Muscle of leg (tissue), 11 donors: ENCODE measurements around the gene HOXB4. TPM values are rescaled to one million over a fixed set of nuclear protein-coding genes. Genes with fewer than 3 reads are reported as not detected.
A peak's percentile ranks its signal among the peaks of the same experiment; 100 is the strongest.

Experiments
- DNase-seq: peaks from one replicate; pipeline ENCODE4 v3.0.0; 2013
- H3K27ac ChIP-seq: one replicate; pipeline ENCODE4 v1.5.1; 2013; ENCODE audit warnings: mild to moderate bottlenecking, low read length, control low read depth
- H3K27me3 ChIP-seq: one replicate; pipeline ENCODE4 v1.6.1; 2013; ENCODE audit warnings: low read length; ENCODE audit not compliant: control insufficient read depth, insufficient read depth
- H3K36me3 ChIP-seq: one replicate; pipeline ENCODE4 v1.6.1; 2013; ENCODE audit warnings: low read length; ENCODE audit not compliant: control insufficient read depth, insufficient read depth
- H3K4me1 ChIP-seq: one replicate; pipeline ENCODE4 v1.6.1; 2013; ENCODE audit warnings: low read length; ENCODE audit not compliant: control insufficient read depth, insufficient read depth
- H3K4me3 ChIP-seq: one replicate; pipeline ENCODE4 v1.5.1; 2013; ENCODE audit warnings: low read length, control low read depth
- H3K9me3 ChIP-seq: replicated peaks from 2 replicates; pipeline ENCODE4 v1.6.1; 2013; ENCODE audit warnings: low read depth, low read length; ENCODE audit not compliant: control insufficient read depth
- WGBS: methylation state at CpG from one replicate; pipeline ENCODE4 v1.1.5; 2013; ENCODE audit warnings: missing lambda C conversion rate; ENCODE audit not compliant: insufficient coverage; 5-methylcytosine and 5-hydroxymethylcytosine counted together
- polyA plus RNA-seq, 8 donors: library from polyadenylated mRNA; unstranded; fragments of 120-200 nt; gene quantifications; one replicate each; pipeline versions ENCODE4 v1.2.1 to v1.2.3, GENCODE V29; 2013; ENCODE audit warnings: inconsistent platforms in 1 of 8, low replicate concordance in 1 of 8; ENCODE audit not compliant: insufficient read length in 8 of 8, insufficient read depth in 1 of 8
- total RNA-seq: library from RNA; stranded (reverse); fragments of 120-200 nt; gene quantifications from one replicate; pipeline ENCODE4 v1.2.4, GENCODE V29; 2013

The HOXB4 gene
- total and polyA plus RNA-seq, 9 donors, result 0.53 to 1.7 (median 1.2) TPM

- Histone ChIP-seq H3K27me3 (peaks cover 97% of the 10 kb centered on the region), H3K36me3 (no peaks in the 10 kb centered on the region), H3K4me1 (peaks cover 27% of the 10 kb centered on the region), H3K4me3 (no peak overlapping the region), H3K27ac (peak overlapping the region; percentile 38), H3K9me3 (no peaks in the 10 kb centered on the region)
- DNase-seq, result no peak
- WGBS, result 9% methylated on average over 4 of the region's 33 CpGs
Measured at GRCh38 chr17:48568499-48569239, 9.5 kb downstream of the HOXB4 start.

GRCh38 chr17:48567646-48568354, 10.3 kb downstream of the HOXB4 start:
- peak overlapping the region; percentile 31 for H3K27ac ChIP-seq

GRCh38 chr17:48567209-48567608, 10.9 kb downstream of the HOXB4 start:
- 63% methylated on average over 5 of the region's 6 CpGs for WGBS
- peak overlapping the region; percentile 6 for H3K27ac ChIP-seq
- H3K9me3 ChIP-seq, result no peaks in the 10 kb centered on the region
- H3K4me1 ChIP-seq, result peaks cover 34% of the 10 kb centered on the region
- DNase-seq, result no peak
- no peaks in the 10 kb centered on the region for H3K36me3 ChIP-seq
- no peak overlapping the region for H3K4me3 ChIP-seq
- H3K27me3 ChIP-seq, result peaks cover 96% of the 10 kb centered on the region

More at GRCh38 chr17:48567646-48568354, 10.3 kb downstream of the HOXB4 start:
- Histone ChIP-seq H3K27me3 (peaks cover 97% of the 10 kb centered on the region), H3K9me3 (no peaks in the 10 kb centered on the region), H3K4me3 (no peak overlapping the region), H3K36me3 (no peaks in the 10 kb centered on the region), H3K4me1 (peaks cover 33% of the 10 kb centered on the region)
- DNase-seq, result no peak
- WGBS, result 33% methylated on average over 1 of the region's 2 CpGs

GRCh38 chr17:48566717-48567116, 11.4 kb downstream of the HOXB4 start:
- Histone ChIP-seq H3K4me1 (peaks cover 35% of the 10 kb centered on the region), H3K4me3 (no peak overlapping the region), H3K27me3 (peaks cover 96% of the 10 kb centered on the region), H3K27ac (no peak overlapping the region), H3K9me3 (no peaks in the 10 kb centered on the region), H3K36me3 (no peaks in the 10 kb centered on the region)
- WGBS, result no CpG with 5 or more reads among the region's 2 CpGs
- no peak for DNase-seq

GRCh38 chr17:48565925-48566710, 12.0 kb downstream of the HOXB4 start:
- peaks cover 29% of the 10 kb centered on the region for H3K4me1 ChIP-seq
- H3K4me3 ChIP-seq, result no peak overlapping the region
- H3K9me3 ChIP-seq, result no peaks in the 10 kb centered on the region
- DNase-seq, result no peak
- H3K27me3 ChIP-seq, result peaks cover 96% of the 10 kb centered on the region
- H3K27ac ChIP-seq, result no peak overlapping the region
- H3K36me3 ChIP-seq, result no peaks in the 10 kb centered on the region
- WGBS, result 46% methylated on average over 2 of the region's 4 CpGs

GRCh38 chr17:48565022-48565554, 13.1 kb downstream of the HOXB4 start:
- H3K4me3 ChIP-seq, result peak overlapping the region; percentile 48
- peak overlapping the region; percentile 38 for H3K27ac ChIP-seq

GRCh38 chr17:48564188-48565021, 13.7 kb downstream of the HOXB4 start:
- Histone ChIP-seq H3K9me3 (no peaks in the 10 kb centered on the region), H3K4me1 (peaks cover 20% of the 10 kb centered on the region), H3K27ac (peak overlapping the region; percentile 38), H3K27me3 (peaks cover 94% of the 10 kb centered on the region), H3K36me3 (no peaks in the 10 kb centered on the region), H3K4me3 (peak overlapping the region; percentile 48)
- DNase-seq, result no peak
- 7% methylated on average over 56 of the region's 73 CpGs for WGBS

More at GRCh38 chr17:48565022-48565554, 13.1 kb downstream of the HOXB4 start:
- no CpG with 5 or more reads among the region's 2 CpGs for WGBS
- H3K36me3 ChIP-seq, result no peaks in the 10 kb centered on the region
- no peak for DNase-seq
- H3K9me3 ChIP-seq, result no peaks in the 10 kb centered on the region
- peaks cover 20% of the 10 kb centered on the region for H3K4me1 ChIP-seq
- peaks cover 94% of the 10 kb centered on the region for H3K27me3 ChIP-seq

- 8% methylated on average over 9 of the region's 10 CpGs for WGBS
- Histone ChIP-seq H3K9me3 (no peaks in the 10 kb centered on the region), H3K27me3 (peaks cover 94% of the 10 kb centered on the region), H3K27ac (no peak overlapping the region), H3K4me3 (peak overlapping the region; percentile 48), H3K4me1 (peaks cover 17% of the 10 kb centered on the region), H3K36me3 (no peaks in the 10 kb centered on the region)
- no peak for DNase-seq
Measured at GRCh38 chr17:48563867-48564187, 14.3 kb downstream of the HOXB4 start.

- Histone ChIP-seq H3K27me3 (peaks cover 94% of the 10 kb centered on the region), H3K27ac (no peak overlapping the region), H3K4me1 (peaks cover 17% of the 10 kb centered on the region), H3K36me3 (no peaks in the 10 kb centered on the region), H3K9me3 (no peaks in the 10 kb centered on the region), H3K4me3 (peak overlapping the region; percentile 48)
- WGBS, result 45% methylated on average over 5 of the region's 6 CpGs
- no peak for DNase-seq
Measured at GRCh38 chr17:48563385-48563838, 14.7 kb downstream of the HOXB4 start.
